HG03196 (cell line): ENCODE measurements around the gene SLC44A4.
"Not testable (repeated sequence)": the region's sequence is repeated elsewhere in the genome, so short reads cannot be mapped to it uniquely, and the experiment has no call there.

Experiments used
- ATAC-seq: cut with Tn5 transposase; IDR thresholded peaks from one replicate; pipeline ENCODE4 v1.9.1; 2021; ENCODE audit not compliant: unreplicated experiment

Gene SLC44A4

GRCh38 chr6:31830886-31831335 lies 47.9 kb downstream of the SLC44A4 start:
- no peak for ATAC-seq

- ATAC-seq: no peak
Observed at GRCh38 chr6:31829633-31830283, 49.0 kb downstream of the SLC44A4 start.

- ATAC-seq: peak; percentile 60
Observed at GRCh38 chr6:31827286-31828079, 51.3 kb downstream of the SLC44A4 start, which contains the start of gene HSPA1B. Gene HSPA1B (plus strand): TSS chr6:31827738. CDS start chr6:31827951, 213 bp downstream.

- no peak for ATAC-seq
Observed at GRCh38 chr6:31826793-31827285, 52.0 kb downstream of the SLC44A4 start.

GRCh38 chr6:31825553-31825952 lies 53.2 kb downstream of the SLC44A4 start:
- ATAC-seq: no peak

GRCh38 chr6:31823592-31824196 lies 55.1 kb downstream of the SLC44A4 start:
- ATAC-seq: not testable (repeated sequence)

GRCh38 chr6:31822036-31822821 lies 56.6 kb downstream of the SLC44A4 start:
- ATAC-seq: peak; percentile 39

GRCh38 chr6:31821301-31822035 lies 57.3 kb downstream of the SLC44A4 start:
- ATAC-seq: peak; percentile 26

- not testable (repeated sequence) for ATAC-seq
Observed at GRCh38 chr6:31820399-31820798, 58.4 kb downstream of the SLC44A4 start.

GRCh38 chr6:31819871-31820299 lies 58.9 kb downstream of the SLC44A4 start:
- ATAC-seq: no peak

- ATAC-seq: not testable (repeated sequence)
Observed at GRCh38 chr6:31817929-31818511, 60.8 kb downstream of the SLC44A4 start.

GRCh38 chr6:31817133-31817928 lies 61.5 kb downstream of the SLC44A4 start:
- ATAC-seq: not testable (repeated sequence)

- no peak for ATAC-seq
Observed at GRCh38 chr6:31815025-31815838, 63.6 kb downstream of the SLC44A4 start, which contains the start of the genes HSPA1A and HSPA1L. Gene HSPA1A (plus strand): TSS chr6:31815543. CDS start chr6:31815757, 214 bp downstream. Gene HSPA1L (minus strand): TSS chr6:31815283. CDS start chr6:31811972, 3,311 bp downstream.

- peak; percentile 34 for ATAC-seq
Observed at GRCh38 chr6:31814677-31815024, 64.1 kb downstream of the SLC44A4 start.

GRCh38 chr6:31813465-31813849 lies 65.3 kb downstream of the SLC44A4 start:
- ATAC-seq: no peak
